Endodermal cell (in vitro differentiated cells): ENCODE data around the gene DNAJC6. TPM values are rescaled to one million over a fixed set of nuclear protein-coding genes. Genes with fewer than 3 reads are reported as not detected.

Experiments used
- DNase-seq: peaks from one replicate; pipeline ENCODE4 v3.0.0-alpha.2; 2017
- H3K27ac ChIP-seq: 2 replicates; pipeline ENCODE4 v1.5.1; 2013; ENCODE audit warnings: mild to moderate bottlenecking, low read depth, low read length, moderate library complexity
- H3K27me3 ChIP-seq: 2 replicates; pipeline ENCODE4 v1.6.1; 2013; ENCODE audit warnings: mild to moderate bottlenecking, low read length, moderate library complexity; ENCODE audit not compliant: insufficient read depth, control insufficient read depth, poor library complexity, severe bottlenecking
- H3K36me3 ChIP-seq: 2 replicates; pipeline ENCODE4 v1.7.0; 2013; ENCODE audit warnings: mild to moderate bottlenecking, low read length, moderate library complexity; ENCODE audit not compliant: control insufficient read depth, insufficient read depth
- H3K4me1 ChIP-seq: one replicate; pipeline ENCODE4 v1.7.0; 2013; ENCODE audit warnings: low read length; ENCODE audit not compliant: control insufficient read depth, insufficient read depth
- H3K4me3 ChIP-seq: 2 replicates; pipeline ENCODE4 v1.5.1; 2013; ENCODE audit warnings: mild to moderate bottlenecking, low read length, moderate library complexity
- H3K9ac ChIP-seq: 2 replicates; pipeline ENCODE4 v1.6.1; 2013; ENCODE audit warnings: mild to moderate bottlenecking, low read length, moderate library complexity; ENCODE audit not compliant: poor library complexity, severe bottlenecking; ENCODE audit errors: extremely low read depth
- H3K9me3 ChIP-seq: 2 replicates; pipeline ENCODE4 v1.6.1; 2013; ENCODE audit warnings: mild to moderate bottlenecking, low read length, moderate library complexity; ENCODE audit not compliant: control insufficient read depth
- H3K27ac Mint-ChIP-seq: 2 replicates; pipeline ENCODE4 v1.8.0; 2020; ENCODE audit warnings: mixed read lengths
- H3K27me3 Mint-ChIP-seq: 2 replicates; pipeline ENCODE4 v1.8.0; 2021; ENCODE audit warnings: mild to moderate bottlenecking, mixed read lengths; ENCODE audit not compliant: insufficient read depth
- H3K36me3 Mint-ChIP-seq: 2 replicates; pipeline ENCODE4 v1.8.0; 2020; ENCODE audit warnings: low read depth, mixed read lengths
- H3K4me1 Mint-ChIP-seq: 2 replicates; pipeline ENCODE4 v1.8.0; 2020; ENCODE audit warnings: mixed read lengths
- H3K4me3 Mint-ChIP-seq: 2 replicates; pipeline ENCODE4 v1.8.0; 2020; ENCODE audit warnings: mild to moderate bottlenecking, moderate library complexity, mixed read lengths
- H3K9me3 Mint-ChIP-seq: 2 replicates; pipeline ENCODE4 v1.8.0; 2020; ENCODE audit warnings: mild to moderate bottlenecking, mixed read lengths
- CTCF ChIP-seq: fragments of 200-600 bp; sonication (generic); conservative IDR thresholded peaks from 2 replicates; pipeline ENCODE4 v1.5.0; 2021; ENCODE audit warnings: antibody characterized with exemption, mild to moderate bottlenecking
- WGBS, 2 experiments: methylation state at CpG; one replicate each; pipeline versions ENCODE4 v1.1.5 to v1.1.7; 2013; ENCODE audit warnings: missing lambda C conversion rate in 2 of 2, mixed read lengths in 1 of 2; ENCODE audit not compliant: insufficient coverage in 1 of 2, insufficient read length in 1 of 2; 5-methylcytosine and 5-hydroxymethylcytosine counted together
- total RNA-seq, 2 donors: library from RNA; stranded (reverse); fragmentation: NEBNext Ultra II Directional in 1 of 2; extraction: Animal tissue kit (Norgen Biotek cat#: 25700) in 1 of 2; gene quantifications; 2 replicates in 1 of 2; 3 replicates in 1 of 2; pipeline ENCODE4 v1.2.1, GENCODE V29; 2021

DNAJC6 gene
- total RNA-seq, 2 donors from 2014 or later = 17.4 to 33.9 TPM

DNA sequence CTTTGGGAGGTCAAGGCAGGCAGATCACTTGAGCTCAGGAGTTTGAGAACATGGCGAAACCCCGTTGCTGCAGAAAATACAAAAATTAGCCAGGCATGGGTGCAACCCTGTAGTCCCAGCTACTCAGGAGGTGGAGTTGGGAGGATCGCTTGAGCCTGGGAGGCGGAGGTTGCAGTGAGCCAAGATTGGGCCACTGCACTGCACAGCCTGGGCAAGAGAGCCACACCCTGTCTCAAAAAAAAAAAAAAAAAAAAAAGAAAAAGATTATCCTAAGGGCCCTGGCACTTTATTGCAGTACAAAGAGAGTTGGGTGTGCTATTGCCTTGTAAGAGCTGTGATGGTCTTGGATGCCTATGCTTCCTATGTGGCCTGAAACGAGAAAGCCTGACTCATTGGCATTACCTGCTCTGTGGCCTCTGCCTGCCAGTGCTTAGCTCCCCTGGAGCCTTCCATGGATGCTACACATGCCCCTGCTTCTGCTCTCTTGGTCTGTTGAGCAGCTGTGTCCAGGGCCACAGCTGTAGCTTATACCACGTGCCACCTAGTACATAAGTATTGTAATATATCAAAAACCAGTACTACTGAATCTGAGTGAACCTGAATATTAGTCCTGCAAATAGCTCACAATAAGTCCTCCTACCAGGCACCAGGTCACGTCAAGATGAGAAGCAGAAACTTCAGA is 45.8 kb downstream of the DNAJC6 start:
- Mint-ChIP-seq H3K27me3 (no peaks in the 10 kb centered on the region), H3K4me1 (no peaks in the 10 kb centered on the region), H3K36me3 (no peaks in the 10 kb centered on the region), H3K27ac (no peak overlapping the region), H3K9me3 (no peaks in the 10 kb centered on the region), H3K4me3 (no peak overlapping the region)
- DNase-seq = no peak
- 89 to 95% methylated on average over 4 to 7 of the region's 7 CpGs for WGBS, 2 experiments
- no peaks in the 10 kb centered on the region for H3K36me3 ChIP-seq
- no peak overlapping the region for H3K9ac ChIP-seq
- no peak for TF ChIP-seq CTCF
- H3K27ac ChIP-seq = no peak overlapping the region
- no peaks in the 10 kb centered on the region for H3K27me3 ChIP-seq
- H3K9me3 ChIP-seq = peaks cover 6% of the 10 kb centered on the region
- H3K4me1 ChIP-seq = no peaks in the 10 kb centered on the region
- H3K4me3 ChIP-seq = no peak overlapping the region

DNA sequence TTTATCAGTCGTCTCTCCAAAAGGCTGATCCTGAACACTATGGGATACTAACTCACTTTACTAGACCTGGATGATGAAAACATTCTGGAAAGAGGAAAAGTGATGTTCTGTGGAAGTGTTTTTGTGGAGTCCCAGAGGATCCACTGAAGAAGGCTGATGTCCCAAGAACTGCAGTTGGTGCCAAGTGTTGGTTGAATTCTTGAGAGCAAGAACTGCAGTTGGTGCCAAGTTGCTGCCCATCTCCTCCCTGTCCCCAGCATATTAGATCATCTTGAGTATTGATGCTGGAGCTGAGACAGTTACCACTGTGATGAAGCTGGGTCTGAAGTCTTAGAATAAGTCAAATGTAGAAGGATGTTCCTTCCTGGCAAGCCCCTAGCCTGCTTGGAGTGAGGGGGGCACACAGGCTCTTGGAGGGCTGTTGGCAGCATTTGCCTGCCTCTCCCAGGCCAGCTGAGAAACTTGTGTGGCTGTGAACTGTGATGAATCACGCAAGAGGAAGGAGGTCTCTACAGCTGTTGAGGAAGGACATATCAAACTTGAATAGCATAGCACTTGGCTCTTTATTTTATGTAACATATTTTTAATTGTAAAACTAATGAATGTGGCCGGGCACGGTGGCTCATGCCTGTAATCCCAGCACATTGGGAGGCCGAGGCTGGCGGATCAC is 48.1 kb downstream of the DNAJC6 start:
- Mint-ChIP-seq H3K4me3 (no peak overlapping the region), H3K9me3 (no peaks in the 10 kb centered on the region), H3K27ac (no peak overlapping the region), H3K27me3 (no peaks in the 10 kb centered on the region), H3K36me3 (no peaks in the 10 kb centered on the region), H3K4me1 (peaks cover under 1% of the 10 kb centered on the region)
- Histone ChIP-seq H3K27ac (no peak overlapping the region), H3K9ac (no peak overlapping the region), H3K4me3 (no peak overlapping the region), H3K9me3 (peaks cover 6% of the 10 kb centered on the region), H3K4me1 (no peaks in the 10 kb centered on the region), H3K36me3 (no peaks in the 10 kb centered on the region), H3K27me3 (no peaks in the 10 kb centered on the region)
- no peak for TF ChIP-seq CTCF
- WGBS, 2 experiments = 70 to 94% methylated on average over 2 to 6 of the region's 6 CpGs
- no peak for DNase-seq

DNA sequence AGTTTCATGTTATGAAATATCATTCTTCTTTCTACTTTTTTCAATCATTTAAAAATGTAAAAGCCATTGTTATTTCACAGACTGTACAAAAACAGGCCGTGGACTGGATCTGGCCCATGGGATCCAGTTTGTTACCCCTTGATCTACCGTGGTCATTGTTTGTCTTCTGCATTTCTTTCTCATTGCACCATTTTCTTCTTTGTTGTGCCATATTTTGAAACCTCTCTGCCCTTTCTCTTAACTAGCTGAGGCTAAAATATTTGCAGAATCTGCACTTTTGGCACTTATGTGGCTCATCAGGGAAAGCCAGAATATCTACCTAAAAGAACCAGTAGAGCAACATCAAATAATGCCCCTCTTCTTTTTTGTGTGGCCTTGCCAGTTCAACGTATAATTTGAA is 50.5 kb downstream of the DNAJC6 start:
- no peak overlapping the region for H3K27ac ChIP-seq
- no peak overlapping the region for H3K9ac ChIP-seq
- Mint-ChIP-seq H3K27ac (no peak overlapping the region), H3K4me3 (no peak overlapping the region), H3K27me3 (no peaks in the 10 kb centered on the region), H3K36me3 (no peaks in the 10 kb centered on the region), H3K9me3 (no peaks in the 10 kb centered on the region), H3K4me1 (peaks cover 7% of the 10 kb centered on the region)
- peaks cover 6% of the 10 kb centered on the region for H3K9me3 ChIP-seq
- H3K4me1 ChIP-seq = no peaks in the 10 kb centered on the region
- no peak for TF ChIP-seq CTCF
- no peaks in the 10 kb centered on the region for H3K36me3 ChIP-seq
- no peak overlapping the region for H3K4me3 ChIP-seq
- WGBS, 2 experiments = 87 to 91% methylated on average over 2 to 3 of the region's 3 CpGs
- no peak for DNase-seq
- H3K27me3 ChIP-seq = no peaks in the 10 kb centered on the region
